Astrocyte (in vitro differentiated cells and primary cell): Measurements from ENCODE around the gene INPPL1.

ENCODE experiments used
- CTCF ChIP-seq: IDR thresholded peaks from 2 replicates; pipeline ENCODE4 v1.5.1; 2011; ENCODE audit warnings: low read depth, mild to moderate bottlenecking, inconsistent platforms, low read length, moderate library complexity; ENCODE audit not compliant: insufficient read depth
- EZH2 ChIP-seq: IDR thresholded peaks from 2 replicates; pipeline ENCODE4 v1.6.1; 2012; ENCODE audit warnings: mild to moderate bottlenecking, low read length, inconsistent platforms; ENCODE audit not compliant: insufficient read depth

- no peak for TF ChIP-seq CTCF
- no peak for TF ChIP-seq EZH2
These were observed 17.6 kb downstream of the INPPL1 start for GRCh38 chr11:72242141-72242540.
